HG02885 (cell line): ENCODE data around the gene CPNE6.

Source experiments
- ATAC-seq: cut with Tn5 transposase; IDR thresholded peaks from one replicate; pipeline ENCODE4 v1.9.1; 2021; ENCODE audit warnings: mild to moderate bottlenecking; ENCODE audit not compliant: unreplicated experiment, poor library complexity

The CPNE6 gene

DNA sequence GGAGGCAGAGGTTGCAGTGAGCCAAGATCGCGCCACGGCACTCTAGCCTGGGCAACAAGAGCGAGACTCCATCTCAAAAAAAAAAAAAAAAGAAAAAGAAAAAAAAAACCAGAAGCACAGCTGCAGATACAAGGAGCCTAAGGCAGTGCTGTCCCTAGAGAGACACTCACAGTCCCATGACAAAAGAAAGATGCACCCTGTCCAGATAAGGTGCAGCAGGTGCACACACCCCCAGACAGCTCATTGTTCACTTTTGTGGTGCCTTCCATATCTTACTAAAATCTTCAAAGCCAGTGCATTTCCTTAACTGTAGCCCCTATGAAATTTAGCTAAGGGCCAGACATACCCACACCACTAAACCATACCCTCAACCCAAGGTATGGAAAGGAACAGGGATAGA, 51.1 kb downstream of the CPNE6 start:
- ATAC-seq: no peak

- ATAC-seq: no peak
These were observed 51.5 kb downstream of the CPNE6 start for GRCh38 chr14:24122898-24123297.

- peak; percentile 58 for ATAC-seq
These were observed 52.4 kb downstream of the CPNE6 start for GRCh38 chr14:24123424-24124417.

DNA sequence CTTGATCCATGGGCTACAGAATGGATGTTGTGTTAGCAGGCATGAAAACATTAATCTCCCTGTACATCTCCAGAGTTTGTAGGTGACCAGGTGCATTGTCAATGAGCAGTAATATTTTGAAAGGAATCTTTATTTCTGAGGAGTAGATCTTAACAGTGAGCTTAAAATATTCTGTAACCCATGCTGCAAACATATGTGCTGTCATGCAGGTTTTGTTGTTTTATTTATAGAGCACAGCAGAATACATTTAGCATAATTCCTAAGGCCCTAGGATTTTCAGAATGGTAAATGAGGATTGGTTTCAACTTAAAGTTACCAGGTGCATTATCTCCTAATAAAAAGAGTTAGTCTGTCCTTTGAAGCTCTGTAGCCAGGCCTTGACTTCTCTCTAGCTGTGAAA, 55.6 kb downstream of the CPNE6 start:
- no peak for ATAC-seq

DNA sequence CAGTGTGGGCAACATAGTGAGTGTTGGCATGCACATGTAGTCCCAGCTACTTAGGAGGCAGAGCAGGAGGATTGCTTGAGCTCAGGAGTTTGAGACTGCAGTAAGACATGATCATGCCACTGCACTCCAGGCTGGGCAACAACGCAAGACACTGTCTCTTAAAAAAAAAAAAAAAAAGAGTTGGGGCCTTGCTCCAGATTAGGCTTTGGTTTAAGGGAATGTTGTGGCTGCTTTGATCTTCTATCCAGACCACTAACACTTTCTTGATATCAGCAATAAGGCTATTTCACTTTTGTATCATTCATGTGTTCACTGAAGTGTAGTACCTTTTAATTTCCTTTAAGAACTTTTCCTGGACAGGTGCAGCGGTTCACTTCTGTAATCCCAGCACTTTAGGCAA, 56.3 kb downstream of the CPNE6 start:
- ATAC-seq: no peak
